ENCODE results near the gene INPP5D.

INPP5D gene

DNA sequence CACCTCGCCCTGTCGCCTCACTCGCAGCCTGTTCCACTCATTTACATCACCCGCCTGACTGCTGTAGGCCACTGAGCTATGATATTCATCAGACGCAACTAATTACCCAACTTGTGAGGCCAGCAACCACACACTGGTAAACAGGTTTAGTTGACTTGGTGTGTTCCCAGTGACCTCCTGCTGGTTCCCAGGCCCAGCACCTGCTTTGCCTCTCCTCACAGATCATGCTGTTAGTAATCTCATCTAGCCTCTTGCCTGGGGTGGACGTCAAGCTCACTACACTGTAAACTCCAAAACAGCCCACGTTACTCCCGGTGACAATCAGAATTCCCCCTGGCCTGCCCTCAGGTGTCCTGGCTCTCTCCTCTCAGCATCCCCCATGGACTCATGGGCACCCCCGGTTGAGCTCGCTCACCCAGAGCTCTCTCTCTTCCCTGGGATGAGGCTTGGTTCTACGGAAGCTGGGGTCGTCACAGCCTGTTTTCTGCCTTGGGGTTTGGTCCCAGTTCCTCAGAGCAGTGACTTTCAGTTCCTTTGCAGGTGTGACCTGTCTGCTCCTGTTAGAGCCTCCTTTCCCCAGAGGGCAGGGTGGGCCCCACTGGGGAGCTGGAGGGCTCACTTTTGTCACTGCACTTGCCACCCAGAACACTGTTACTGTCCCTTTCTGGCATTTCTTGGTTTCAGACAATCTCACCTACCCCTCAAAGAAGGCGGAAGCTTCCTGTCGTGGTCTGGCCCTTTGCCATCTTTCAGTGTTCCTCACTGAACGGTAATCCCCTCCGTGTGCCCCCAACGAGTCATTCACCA is 40.3 kb downstream of the INPP5D start:
- DNase-seq (ENCODE audit: low read depth) = peak; percentile 86
- H3K4me3 ChIP-seq (ENCODE audit: low read depth, low read length) = no peak overlapping the region; the same call in 1 of the 2 replicates

GRCh38 chr2:233101141-233101540 is 41.0 kb downstream of the INPP5D start:
- H3K4me3 ChIP-seq (ENCODE audit: low read depth, low read length) = no peak overlapping the region
- no peak for DNase-seq (ENCODE audit: low read depth)
- no peak for TF ChIP-seq CTCF (IDR thresholded peaks at IDR 0.05; ENCODE audit: low read depth, low read length, missing control alignments)

More for the DNA sequence above, 40.3 kb downstream of the INPP5D start:
- no peak for TF ChIP-seq CTCF (IDR thresholded peaks at IDR 0.05; ENCODE audit: low read depth, low read length, missing control alignments)

- DNase-seq (ENCODE audit: low read depth) = no peak
- TF ChIP-seq CTCF (IDR thresholded peaks at IDR 0.05; ENCODE audit: low read depth, low read length, missing control alignments) = no peak
- no peak overlapping the region for H3K4me3 ChIP-seq (ENCODE audit: low read depth, low read length)
These were observed 41.7 kb downstream of the INPP5D start for GRCh38 chr2:233101816-233102215.

DNA sequence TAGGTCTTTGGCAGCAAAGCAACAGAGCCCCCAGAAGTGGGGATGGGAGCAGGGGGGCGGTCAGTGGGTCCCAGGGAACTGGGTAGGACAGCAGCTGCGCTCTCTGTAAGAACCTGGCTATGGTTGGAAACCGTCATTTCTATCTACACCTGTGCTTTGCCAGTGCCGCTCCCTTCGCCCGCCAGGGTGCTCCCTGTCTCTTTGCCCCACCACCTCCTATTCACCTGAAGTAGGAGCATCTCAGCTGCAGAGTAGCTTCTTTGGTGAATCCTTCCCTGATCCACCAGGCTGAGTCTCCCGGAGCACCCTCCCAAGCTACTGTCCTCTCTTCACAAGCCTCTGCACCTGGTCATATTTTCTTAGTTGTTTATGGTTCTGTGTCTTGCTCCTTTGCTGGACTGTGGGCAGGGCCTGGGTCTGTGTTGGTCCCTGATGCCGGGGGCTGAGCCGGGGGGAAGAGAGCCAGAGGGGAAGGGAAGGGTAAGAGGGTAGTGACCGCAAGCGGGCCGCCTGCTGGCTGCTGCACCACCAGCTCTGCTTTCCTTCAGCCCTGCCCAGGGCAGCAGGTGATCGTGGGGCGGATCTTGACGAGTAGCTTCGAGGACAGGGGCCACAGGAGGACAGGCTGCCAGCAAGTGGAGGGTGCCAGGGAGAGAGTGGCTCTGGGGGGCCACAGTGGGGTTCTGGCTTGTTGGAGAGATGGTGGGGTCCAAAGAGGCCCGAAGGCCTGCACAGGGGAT is 45.2 kb downstream of the INPP5D start:
- no peak for TF ChIP-seq CTCF (IDR thresholded peaks at IDR 0.05; ENCODE audit: low read depth, low read length, missing control alignments)
- DNase-seq (ENCODE audit: low read depth) = no peak
- no peak overlapping the region for H3K4me3 ChIP-seq (ENCODE audit: low read depth, low read length)

GRCh38 chr2:233105930-233106329 is 45.8 kb downstream of the INPP5D start:
- no peak overlapping the region for H3K4me3 ChIP-seq (ENCODE audit: low read depth, low read length)
- TF ChIP-seq CTCF (IDR thresholded peaks at IDR 0.05; ENCODE audit: low read depth, low read length, missing control alignments) = no peak
- no peak for DNase-seq (ENCODE audit: low read depth)

DNA sequence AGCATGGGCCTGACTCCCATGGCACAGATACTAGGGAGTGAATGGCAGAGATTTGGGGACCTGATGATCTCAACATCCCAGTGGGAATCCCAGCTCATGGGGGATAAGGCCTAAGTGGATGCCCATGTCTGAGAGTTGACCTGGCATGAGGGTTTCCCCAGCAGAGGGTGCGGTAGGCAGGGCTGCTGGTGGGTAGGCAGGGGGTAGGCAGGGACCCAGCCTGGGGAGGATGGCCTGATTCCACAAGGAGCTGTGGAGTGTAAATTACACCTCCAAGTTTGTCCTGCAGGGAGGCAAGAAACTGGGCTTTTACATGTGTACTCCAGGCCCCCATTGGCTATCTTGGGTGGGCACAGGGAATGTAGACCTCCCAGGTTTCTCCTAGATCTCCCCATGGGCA is 46.9 kb downstream of the INPP5D start:
- peak; percentile 1 for TF ChIP-seq CTCF (IDR thresholded peaks at IDR 0.05; ENCODE audit: low read depth, low read length, missing control alignments)
- DNase-seq (ENCODE audit: low read depth) = no peak
- H3K4me3 ChIP-seq (ENCODE audit: low read depth, low read length) = no peak overlapping the region

Data from GM12864 (cell line).